ENCODE measurements around the gene SST. TPM values are rescaled to one million over a fixed set of nuclear protein-coding genes. Genes with fewer than 3 reads are reported as not detected.

SST gene
- polyA plus RNA-seq, 1 donor: 461 TPM

- no peaks in the 10 kb centered on the region for H3K36me3 ChIP-seq (ENCODE audit: control insufficient read depth, insufficient read depth, low read length)
- no peak overlapping the region for H3K27ac ChIP-seq (ENCODE audit: low read length)
- no peaks in the 10 kb centered on the region for H3K4me1 ChIP-seq (ENCODE audit: control insufficient read depth, insufficient read depth, low read length)
- H3K4me3 ChIP-seq (ENCODE audit: low read length): no peak overlapping the region
- no peaks in the 10 kb centered on the region for H3K9me3 ChIP-seq (ENCODE audit: control insufficient read depth, low read depth, low read length)
- DNase-seq: no peak
- H3K27me3 ChIP-seq (ENCODE audit: control insufficient read depth, insufficient read depth, low read length): no peaks in the 10 kb centered on the region
These were observed 35.0 kb upstream of the SST start for GRCh38 chr3:187705164-187705563.

- DNase-seq: no peak
- Histone ChIP-seq H3K9me3 (ENCODE audit: control insufficient read depth, low read depth, low read length) (no peaks in the 10 kb centered on the region), H3K36me3 (ENCODE audit: control insufficient read depth, insufficient read depth, low read length) (no peaks in the 10 kb centered on the region), H3K27me3 (ENCODE audit: control insufficient read depth, insufficient read depth, low read length) (no peaks in the 10 kb centered on the region), H3K27ac (ENCODE audit: low read length) (no peak within 1 kb of the TSS), H3K4me3 (ENCODE audit: low read length) (no peak within 1 kb of the TSS), H3K4me1 (ENCODE audit: control insufficient read depth, insufficient read depth, low read length) (no peaks in the 10 kb centered on the region)
- no CpG with 5 or more reads among the region's 4 CpGs for WGBS (ENCODE audit: insufficient coverage, low lambda C conversion rate)
These were observed 32.4 kb upstream of the SST start, which contains the start of gene RTP2 for GRCh38 chr3:187702507-187703033. RTP2 (minus strand) TSS chr3:187702557; CDS start chr3:187702128, 429 bp downstream.

GRCh38 chr3:187700249-187700648, 30.1 kb upstream of the SST start:
- Histone ChIP-seq H3K9me3 (ENCODE audit: control insufficient read depth, low read depth, low read length) (no peaks in the 10 kb centered on the region), H3K4me3 (ENCODE audit: low read length) (no peak overlapping the region), H3K36me3 (ENCODE audit: control insufficient read depth, insufficient read depth, low read length) (no peaks in the 10 kb centered on the region), H3K27ac (ENCODE audit: low read length) (no peak overlapping the region), H3K4me1 (ENCODE audit: control insufficient read depth, insufficient read depth, low read length) (no peaks in the 10 kb centered on the region), H3K27me3 (ENCODE audit: control insufficient read depth, insufficient read depth, low read length) (peaks cover 5% of the 10 kb centered on the region)
- WGBS (ENCODE audit: insufficient coverage, low lambda C conversion rate): no CpG with 5 or more reads among the region's 2 CpGs
- DNase-seq: no peak

- H3K27me3 ChIP-seq (ENCODE audit: control insufficient read depth, insufficient read depth, low read length): peaks cover 5% of the 10 kb centered on the region
- no peak for DNase-seq
- no CpG with 5 or more reads among the region's 42 CpGs for WGBS (ENCODE audit: insufficient coverage, low lambda C conversion rate)
These were observed 28.6 kb upstream of the SST start for GRCh38 chr3:187698499-187699399.

GRCh38 chr3:187696021-187696420, 25.8 kb upstream of the SST start:
- peaks cover 7% of the 10 kb centered on the region for H3K27me3 ChIP-seq (ENCODE audit: control insufficient read depth, insufficient read depth, low read length)
- no peaks in the 10 kb centered on the region for H3K9me3 ChIP-seq (ENCODE audit: control insufficient read depth, low read depth, low read length)
- no peaks in the 10 kb centered on the region for H3K36me3 ChIP-seq (ENCODE audit: control insufficient read depth, insufficient read depth, low read length)
- H3K4me3 ChIP-seq (ENCODE audit: low read length): no peak overlapping the region
- no peaks in the 10 kb centered on the region for H3K4me1 ChIP-seq (ENCODE audit: control insufficient read depth, insufficient read depth, low read length)
- no peak for DNase-seq
- no CpG with 5 or more reads among the region's 4 CpGs for WGBS (ENCODE audit: insufficient coverage, low lambda C conversion rate)
- H3K27ac ChIP-seq (ENCODE audit: low read length): no peak overlapping the region

More at GRCh38 chr3:187698499-187699399, 28.6 kb upstream of the SST start:
- Histone ChIP-seq H3K9me3 (ENCODE audit: control insufficient read depth, low read depth, low read length) (no peaks in the 10 kb centered on the region), H3K27ac (ENCODE audit: low read length) (no peak overlapping the region), H3K4me1 (ENCODE audit: control insufficient read depth, insufficient read depth, low read length) (no peaks in the 10 kb centered on the region), H3K36me3 (ENCODE audit: control insufficient read depth, insufficient read depth, low read length) (no peaks in the 10 kb centered on the region), H3K4me3 (ENCODE audit: low read length) (no peak overlapping the region)

- Histone ChIP-seq H3K36me3 (ENCODE audit: control insufficient read depth, insufficient read depth, low read length) (no peaks in the 10 kb centered on the region), H3K4me1 (ENCODE audit: control insufficient read depth, insufficient read depth, low read length) (no peaks in the 10 kb centered on the region), H3K9me3 (ENCODE audit: control insufficient read depth, low read depth, low read length) (no peaks in the 10 kb centered on the region), H3K27ac (ENCODE audit: low read length) (no peak overlapping the region), H3K27me3 (ENCODE audit: control insufficient read depth, insufficient read depth, low read length) (peaks cover 7% of the 10 kb centered on the region), H3K4me3 (ENCODE audit: low read length) (no peak overlapping the region)
- no CpG with 5 or more reads among the region's 4 CpGs for WGBS (ENCODE audit: insufficient coverage, low lambda C conversion rate)
- DNase-seq: no peak
These were observed 25.3 kb upstream of the SST start for GRCh38 chr3:187695449-187695848.

GRCh38 chr3:187694801-187695200, 24.6 kb upstream of the SST start:
- no peaks in the 10 kb centered on the region for H3K36me3 ChIP-seq (ENCODE audit: control insufficient read depth, insufficient read depth, low read length)
- no peak for DNase-seq
- no peak overlapping the region for H3K4me3 ChIP-seq (ENCODE audit: low read length)
- H3K27me3 ChIP-seq (ENCODE audit: control insufficient read depth, insufficient read depth, low read length): peaks cover 7% of the 10 kb centered on the region
- no peaks in the 10 kb centered on the region for H3K4me1 ChIP-seq (ENCODE audit: control insufficient read depth, insufficient read depth, low read length)
- WGBS (ENCODE audit: insufficient coverage, low lambda C conversion rate): no CpG with 5 or more reads among the region's 3 CpGs
- H3K9me3 ChIP-seq (ENCODE audit: control insufficient read depth, low read depth, low read length): no peaks in the 10 kb centered on the region
- no peak overlapping the region for H3K27ac ChIP-seq (ENCODE audit: low read length)

- no CpG with 5 or more reads among the region's 1 CpG for WGBS (ENCODE audit: insufficient coverage, low lambda C conversion rate)
- H3K36me3 ChIP-seq (ENCODE audit: control insufficient read depth, insufficient read depth, low read length): no peaks in the 10 kb centered on the region
- H3K4me3 ChIP-seq (ENCODE audit: low read length): no peak overlapping the region
- no peaks in the 10 kb centered on the region for H3K4me1 ChIP-seq (ENCODE audit: control insufficient read depth, insufficient read depth, low read length)
- H3K27ac ChIP-seq (ENCODE audit: low read length): no peak overlapping the region
- no peak for DNase-seq
- peaks cover 7% of the 10 kb centered on the region for H3K27me3 ChIP-seq (ENCODE audit: control insufficient read depth, insufficient read depth, low read length)
- H3K9me3 ChIP-seq (ENCODE audit: control insufficient read depth, low read depth, low read length): no peaks in the 10 kb centered on the region
These were observed 23.2 kb upstream of the SST start for GRCh38 chr3:187693431-187693830.

GRCh38 chr3:187689984-187690383, 19.8 kb upstream of the SST start:
- Histone ChIP-seq H3K9me3 (ENCODE audit: control insufficient read depth, low read depth, low read length) (no peaks in the 10 kb centered on the region), H3K27me3 (ENCODE audit: control insufficient read depth, insufficient read depth, low read length) (peaks cover 2% of the 10 kb centered on the region), H3K4me3 (ENCODE audit: low read length) (no peak overlapping the region), H3K36me3 (ENCODE audit: control insufficient read depth, insufficient read depth, low read length) (no peaks in the 10 kb centered on the region), H3K27ac (ENCODE audit: low read length) (no peak overlapping the region), H3K4me1 (ENCODE audit: control insufficient read depth, insufficient read depth, low read length) (no peaks in the 10 kb centered on the region)
- no CpG with 5 or more reads among the region's 4 CpGs for WGBS (ENCODE audit: insufficient coverage, low lambda C conversion rate)
- no peak for DNase-seq

- WGBS (ENCODE audit: insufficient coverage, low lambda C conversion rate): 100% methylated on average over 1 of the region's 5 CpGs
- no peak overlapping the region for H3K27ac ChIP-seq (ENCODE audit: low read length)
- no peak overlapping the region for H3K4me3 ChIP-seq (ENCODE audit: low read length)
- no peak for DNase-seq
- no peaks in the 10 kb centered on the region for H3K27me3 ChIP-seq (ENCODE audit: control insufficient read depth, insufficient read depth, low read length)
- no peaks in the 10 kb centered on the region for H3K4me1 ChIP-seq (ENCODE audit: control insufficient read depth, insufficient read depth, low read length)
- no peaks in the 10 kb centered on the region for H3K36me3 ChIP-seq (ENCODE audit: control insufficient read depth, insufficient read depth, low read length)
- H3K9me3 ChIP-seq (ENCODE audit: control insufficient read depth, low read depth, low read length): no peaks in the 10 kb centered on the region
These were observed 16.6 kb upstream of the SST start for GRCh38 chr3:187686621-187687273.

All from large intestine (tissue), 3 donors.